GM12872 (cell line): ENCODE data around the gene GPD1L.

Experiments used
- CTCF ChIP-seq: IDR thresholded peaks from 3 replicates; pipeline ENCODE4 v1.5.1; 2011; ENCODE audit warnings: low read depth, mild to moderate bottlenecking, low read length, moderate library complexity; ENCODE audit not compliant: insufficient read depth

The GPD1L gene

GRCh38 chr3:32123620-32124019, 17.2 kb downstream of the GPD1L start:
- no peak for TF ChIP-seq CTCF

DNA sequence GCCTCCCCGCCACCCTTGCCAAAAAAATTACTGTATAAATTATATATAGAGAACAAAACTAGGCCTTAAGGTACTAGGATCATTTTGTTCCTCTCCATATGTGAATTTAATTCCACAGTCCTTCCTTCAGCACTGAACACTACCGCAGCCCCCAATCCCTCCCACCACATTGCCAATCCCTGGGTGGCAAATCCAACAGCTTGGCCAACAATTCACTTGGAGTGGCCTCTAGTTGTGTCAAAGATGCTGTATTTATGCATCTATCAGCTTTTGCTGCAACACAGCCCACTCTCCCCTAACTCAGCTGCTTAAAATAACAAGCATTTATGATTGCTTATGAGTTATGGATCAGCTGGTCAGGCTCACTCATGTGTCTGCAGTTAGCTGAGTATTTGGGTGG, 18.6 kb downstream of the GPD1L start:
- no peak for TF ChIP-seq CTCF

- no peak for TF ChIP-seq CTCF
Measured at GRCh38 chr3:32126305-32127015, 20.0 kb downstream of the GPD1L start.

GRCh38 chr3:32127219-32127826, 20.9 kb downstream of the GPD1L start:
- TF ChIP-seq CTCF, result no peak

GRCh38 chr3:32128936-32129335, 22.5 kb downstream of the GPD1L start:
- no peak for TF ChIP-seq CTCF

- TF ChIP-seq CTCF, result no peak
Measured at GRCh38 chr3:32129832-32130231, 23.4 kb downstream of the GPD1L start.

GRCh38 chr3:32132121-32132520, 25.7 kb downstream of the GPD1L start:
- no peak for TF ChIP-seq CTCF
